Left lung (tissue), 10 donors: Measurements from ENCODE around the gene UCP3. TPM values are rescaled to one million over a fixed set of nuclear protein-coding genes. Genes with fewer than 3 reads are reported as not detected.
"Not testable (repeated sequence)": the region's sequence is repeated elsewhere in the genome, so short reads cannot be mapped to it uniquely, and the experiment has no call there.

Source experiments
- ATAC-seq: fragments of 200-7000 bp; cut with Tn5 transposase; one replicate; pipeline ENCODE4 v1.9.1; 2020; ENCODE audit warnings: moderate library complexity
- DNase-seq, 4 donors: peaks; one replicate each; pipeline ENCODE4 v3.0.0-alpha.2; 2013 to 2020
- H3K27ac ChIP-seq, 2 donors: fragments of 200-600 bp; sonication (generic) in 1 of 2; one replicate each; pipeline versions ENCODE4 v1.5.0 to v1.8.0; 2020 to 2021
- H3K27me3 ChIP-seq, 2 donors: fragments of 200-600 bp; sonication (generic) in 1 of 2; one replicate each; pipeline versions ENCODE4 v1.5.0 to v1.8.0; 2020 to 2021
- H3K36me3 ChIP-seq, 2 donors: fragments of 200-600 bp; sonication (generic) in 1 of 2; one replicate each; pipeline versions ENCODE4 v1.5.0 to v1.8.0; 2020 to 2021
- H3K4me1 ChIP-seq, 2 donors: fragments of 200-600 bp; one replicate each; pipeline ENCODE4 v1.8.0; 2021
- H3K4me3 ChIP-seq, 2 donors: fragments of 200-600 bp; sonication (generic) in 1 of 2; one replicate each; pipeline versions ENCODE4 v1.5.0 to v1.8.0; 2020 to 2021; ENCODE audit warnings: mild to moderate bottlenecking in 1 of 2
- H3K9me3 ChIP-seq, 2 donors: fragments of 200-600 bp; sonication (generic) in 1 of 2; one replicate each; pipeline versions ENCODE4 v1.5.0 to v1.8.0; 2020 to 2021
- CTCF ChIP-seq, 2 donors: fragments of 200-600 bp; sonication (generic) in 1 of 2; IDR thresholded peaks; one replicate each; pipeline versions ENCODE4 v1.5.0 to v1.8.0; 2021; ENCODE audit warnings: antibody characterized with exemption in 2 of 2
- intact Hi-C, 2 donors: fragments of 100-400 bp; cut with DNase I; formaldehyde crosslinking; loops; one replicate each; pipeline versions ENCODE4 v1.11.2 to v1.14.2; 2022
- polyA plus RNA-seq, 6 donors: library from polyadenylated mRNA; unstranded; fragments of 120-200 nt; gene quantifications; one replicate each; pipeline ENCODE4 v1.2.1, GENCODE V29; 2013; ENCODE audit not compliant: insufficient read length in 6 of 6
- total RNA-seq, 2 donors: library from RNA; stranded (reverse); fragmentation: NEBNext Ultra II Directional; extraction: Animal tissue kit (Norgen Biotek cat#: 25700); gene quantifications; one replicate each; pipeline ENCODE4 v1.2.1, GENCODE V29; 2021
- donor health status: DM: no; HTN: yes; CAD: no.
- donor health status: DM: no; HTN: no; CAD: no.

The UCP3 gene
- total and polyA plus RNA-seq, 8 donors = 1.0 to 5.2 (median 3.6) TPM

GRCh38 chr11:73989156-73989555, 19.7 kb downstream of the UCP3 start:
- H3K27ac ChIP-seq = no peak overlapping the region
- no peak overlapping the region for H3K4me3 ChIP-seq
- H3K9me3 ChIP-seq = no peaks in the 10 kb centered on the region
- H3K27me3 ChIP-seq = no peaks in the 10 kb centered on the region
- H3K36me3 ChIP-seq = no peaks in the 10 kb centered on the region
- peaks cover 0 to 7% of the 10 kb centered on the region in 2 donors for H3K4me1 ChIP-seq
- intact Hi-C loops = no loop called here
- DNase-seq (no peak), ATAC-seq (no peak)
- TF ChIP-seq CTCF (IDR thresholded peaks at IDR 0.05) = no peak

- peaks cover 0 to 16% of the 10 kb centered on the region in 2 donors for H3K4me1 ChIP-seq
- no peak for ATAC-seq
- no peaks in the 10 kb centered on the region for H3K27me3 ChIP-seq
- DNase-seq = no peak
- intact Hi-C loops = no loop called here
- no peak overlapping the region for H3K4me3 ChIP-seq
- TF ChIP-seq CTCF (IDR thresholded peaks at IDR 0.05) = no peak
- no peaks in the 10 kb centered on the region for H3K36me3 ChIP-seq
- H3K27ac ChIP-seq = no peak overlapping the region
- no peaks in the 10 kb centered on the region for H3K9me3 ChIP-seq
Observed at GRCh38 chr11:73988227-73988626, 20.7 kb downstream of the UCP3 start.

- H3K27ac ChIP-seq, H3K9me3 ChIP-seq, ATAC-seq, DNase-seq, H3K36me3 ChIP-seq, H3K4me3 ChIP-seq, intact Hi-C loops, H3K27me3 ChIP-seq: not testable (repeated sequence)
- peaks cover 3 to 35% of the 10 kb centered on the region in 2 donors for H3K4me1 ChIP-seq
Observed at GRCh38 chr11:73985661-73986060, 23.2 kb downstream of the UCP3 start.

- Histone ChIP-seq H3K9me3 (no peaks in the 10 kb centered on the region), H3K27ac (peak overlapping the region; percentile 88 to 99), H3K36me3 (peaks cover 0 to 17% of the 10 kb centered on the region in 2 donors), H3K4me3 (peak overlapping the region; percentile 47 to 68), H3K4me1 (peaks cover 9 to 52% of the 10 kb centered on the region in 2 donors), H3K27me3 (no peaks in the 10 kb centered on the region)
- TF ChIP-seq CTCF (IDR thresholded peaks at IDR 0.05) = no peak
- ATAC-seq (no peak), DNase-seq (no peak)
- intact Hi-C loops = no loop called here
Observed at GRCh38 chr11:73983741-73984538, 24.9 kb downstream of the UCP3 start.

GRCh38 chr11:73982990-73983740, 25.7 kb downstream of the UCP3 start:
- H3K4me3 ChIP-seq = peak overlapping the region; percentile 47 to 68
- peaks cover 0 to 25% of the 10 kb centered on the region in 2 donors for H3K36me3 ChIP-seq
- H3K4me1 ChIP-seq = peaks cover 9 to 60% of the 10 kb centered on the region in 2 donors
- H3K27me3 ChIP-seq = no peaks in the 10 kb centered on the region
- DNase-seq (peak; percentile 84 to 98 (median 94)), ATAC-seq (peak; percentile 91)
- H3K9me3 ChIP-seq = no peaks in the 10 kb centered on the region
- peak overlapping the region; percentile 88 to 99 for H3K27ac ChIP-seq
- intact Hi-C loops = no loop called here
- no peak for TF ChIP-seq CTCF (IDR thresholded peaks at IDR 0.05)
